ENCODE measurements around the gene ABCC4. TPM values are rescaled to one million over a fixed set of nuclear protein-coding genes. Genes with fewer than 3 reads are reported as not detected.
A peak's percentile ranks its signal among the peaks of the same experiment; 100 is the strongest.

The ABCC4 gene
- polyA plus RNA-seq, 2 donors = 0.55 to 1.4 TPM

DNA sequence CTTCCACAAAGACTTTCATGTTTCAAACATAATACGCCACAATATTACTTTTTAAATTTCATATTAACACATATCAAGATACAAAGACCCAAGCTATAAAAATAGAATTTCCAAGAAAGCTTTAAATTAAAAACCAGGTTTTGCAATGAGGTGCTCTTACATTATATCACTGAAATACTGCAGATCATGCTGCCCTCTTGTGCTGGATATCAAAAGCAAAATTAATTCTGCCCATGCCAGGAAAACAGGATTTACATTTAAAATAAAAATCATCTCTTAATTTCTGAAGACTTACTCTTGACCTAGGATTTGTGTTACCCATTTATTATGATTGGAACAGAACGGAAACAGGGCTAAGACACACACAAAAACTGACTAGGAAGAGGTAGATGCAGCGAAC, 145.0 kb downstream of the ABCC4 start:
- WGBS, 2 donors = 73 to 80% methylated on average over 3 of the region's 3 CpGs
- Histone ChIP-seq H3K27ac (ENCODE audit: low read depth in 2 of 2, low read length in 1 of 2) (no peak overlapping the region), H3K4me1 (ENCODE audit: control insufficient read depth in 2 of 2, insufficient read depth in 2 of 2, low read length in 1 of 2) (no peaks in the 10 kb centered on the region)

DNA sequence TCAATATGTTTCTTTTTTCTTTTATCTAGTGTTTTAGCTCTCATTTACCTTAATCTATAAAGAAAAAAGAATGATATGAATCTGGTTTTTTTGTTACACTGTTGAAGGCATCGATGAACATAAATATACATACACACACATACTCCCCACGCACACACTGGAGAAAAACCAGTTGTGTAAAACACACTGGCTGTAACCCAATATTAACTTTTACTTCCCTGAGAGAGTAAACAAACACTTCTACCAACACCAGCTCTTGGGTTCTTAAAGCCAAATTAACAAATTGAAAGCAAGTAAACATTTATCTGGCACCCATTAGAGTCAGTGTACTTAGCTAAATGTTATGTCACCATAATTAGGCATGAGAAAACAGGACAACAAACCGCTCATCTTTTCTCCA, 145.7 kb downstream of the ABCC4 start:
- Histone ChIP-seq H3K36me3 (ENCODE audit: control insufficient read depth in 2 of 2, insufficient read depth in 2 of 2, low read length in 1 of 2) (peaks cover 0 to 4% of the 10 kb centered on the region in 2 donors), H3K27ac (ENCODE audit: low read depth in 2 of 2, low read length in 1 of 2) (no peak overlapping the region), H3K27me3 (ENCODE audit: control insufficient read depth in 1 of 2, insufficient read depth in 2 of 2, low read length in 2 of 2) (no peaks in the 10 kb centered on the region), H3K9me3 (ENCODE audit: control insufficient read depth in 2 of 2, insufficient read depth in 1 of 2, low read depth in 1 of 2, low read length in 1 of 2) (no peaks in the 10 kb centered on the region), H3K4me1 (ENCODE audit: control insufficient read depth in 2 of 2, insufficient read depth in 2 of 2, low read length in 1 of 2) (no peaks in the 10 kb centered on the region), H3K4me3 (ENCODE audit: low read depth in 1 of 2, low read length in 2 of 2) (no peak overlapping the region)
- 38 to 75% methylated on average over 3 of the region's 3 CpGs for WGBS, 2 donors

More for the DNA sequence above, 145.0 kb downstream of the ABCC4 start:
- no peaks in the 10 kb centered on the region for H3K27me3 ChIP-seq (ENCODE audit: control insufficient read depth in 1 of 2, insufficient read depth in 2 of 2, low read length in 2 of 2)
- no peak overlapping the region for H3K4me3 ChIP-seq (ENCODE audit: low read depth in 1 of 2, low read length in 2 of 2)
- H3K9me3 ChIP-seq (ENCODE audit: control insufficient read depth in 2 of 2, insufficient read depth in 1 of 2, low read depth in 1 of 2, low read length in 1 of 2) = no peaks in the 10 kb centered on the region
- peaks cover 0 to 4% of the 10 kb centered on the region in 2 donors for H3K36me3 ChIP-seq (ENCODE audit: control insufficient read depth in 2 of 2, insufficient read depth in 2 of 2, low read length in 1 of 2)

DNA sequence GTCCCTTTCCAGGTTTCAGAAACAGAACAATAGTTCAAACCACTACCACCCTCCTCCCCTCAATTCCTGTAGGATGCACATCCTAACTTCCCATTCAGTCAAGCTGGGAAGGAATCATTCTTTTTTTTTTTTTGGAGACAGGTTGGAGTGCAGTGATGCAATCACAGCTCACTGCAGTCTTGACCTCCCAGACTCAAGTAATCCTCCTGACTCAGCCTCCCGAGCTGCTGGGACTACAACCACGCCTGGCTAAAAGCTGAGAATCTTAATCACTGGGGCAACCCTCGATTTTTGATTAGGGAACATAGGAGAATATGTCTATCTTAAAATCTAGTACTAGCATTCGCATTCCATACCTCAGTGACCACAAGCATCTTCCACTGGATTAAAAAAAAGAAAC, 146.2 kb downstream of the ABCC4 start:
- no peaks in the 10 kb centered on the region for H3K9me3 ChIP-seq (ENCODE audit: control insufficient read depth in 2 of 2, insufficient read depth in 1 of 2, low read depth in 1 of 2, low read length in 1 of 2)
- no peak overlapping the region for H3K4me3 ChIP-seq (ENCODE audit: low read depth in 1 of 2, low read length in 2 of 2)
- no peaks in the 10 kb centered on the region for H3K4me1 ChIP-seq (ENCODE audit: control insufficient read depth in 2 of 2, insufficient read depth in 2 of 2, low read length in 1 of 2)
- WGBS, 2 donors = 61 to 79% methylated on average over 4 of the region's 4 CpGs
- peaks cover 0 to 1% of the 10 kb centered on the region in 2 donors for H3K36me3 ChIP-seq (ENCODE audit: control insufficient read depth in 2 of 2, insufficient read depth in 2 of 2, low read length in 1 of 2)
- H3K27ac ChIP-seq (ENCODE audit: low read depth in 2 of 2, low read length in 1 of 2) = peak overlapping the region; percentile 29 to 60
- no peaks in the 10 kb centered on the region for H3K27me3 ChIP-seq (ENCODE audit: control insufficient read depth in 1 of 2, insufficient read depth in 2 of 2, low read length in 2 of 2)

DNA sequence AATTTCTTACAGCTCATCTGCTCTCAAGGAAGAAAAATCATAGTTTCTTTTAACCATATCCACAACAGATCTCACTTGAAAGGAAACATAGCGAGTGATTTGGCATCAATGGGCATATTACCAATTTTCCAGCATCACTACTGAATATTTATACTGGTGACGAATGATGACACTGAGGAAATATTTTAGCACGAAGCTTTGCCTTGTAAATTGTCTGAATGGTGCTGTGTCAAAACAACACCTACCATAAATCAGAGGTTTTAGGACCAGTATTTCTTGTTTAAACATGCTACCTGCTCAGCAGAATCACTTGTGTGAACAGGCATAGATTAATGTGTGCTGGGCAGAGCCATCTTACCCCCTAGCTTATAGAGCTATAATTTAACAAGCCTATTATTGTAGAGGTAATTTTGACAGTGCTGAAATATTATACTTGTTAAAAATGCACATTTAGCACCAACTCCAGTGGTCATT, 146.8 kb downstream of the ABCC4 start:
- H3K4me1 ChIP-seq (ENCODE audit: control insufficient read depth in 2 of 2, insufficient read depth in 2 of 2, low read length in 1 of 2) = no peaks in the 10 kb centered on the region
- H3K4me3 ChIP-seq (ENCODE audit: low read depth in 1 of 2, low read length in 2 of 2) = no peak overlapping the region
- no peaks in the 10 kb centered on the region for H3K9me3 ChIP-seq (ENCODE audit: control insufficient read depth in 2 of 2, insufficient read depth in 1 of 2, low read depth in 1 of 2, low read length in 1 of 2)
- peak overlapping the region; percentile 26 to 88 for H3K27ac ChIP-seq (ENCODE audit: low read depth in 2 of 2, low read length in 1 of 2)
- 37 to 44% methylated on average over 3 of the region's 3 CpGs for WGBS, 2 donors
- H3K27me3 ChIP-seq (ENCODE audit: control insufficient read depth in 1 of 2, insufficient read depth in 2 of 2, low read length in 2 of 2) = no peaks in the 10 kb centered on the region
- no peaks in the 10 kb centered on the region for H3K36me3 ChIP-seq (ENCODE audit: control insufficient read depth in 2 of 2, insufficient read depth in 2 of 2, low read length in 1 of 2)

DNA sequence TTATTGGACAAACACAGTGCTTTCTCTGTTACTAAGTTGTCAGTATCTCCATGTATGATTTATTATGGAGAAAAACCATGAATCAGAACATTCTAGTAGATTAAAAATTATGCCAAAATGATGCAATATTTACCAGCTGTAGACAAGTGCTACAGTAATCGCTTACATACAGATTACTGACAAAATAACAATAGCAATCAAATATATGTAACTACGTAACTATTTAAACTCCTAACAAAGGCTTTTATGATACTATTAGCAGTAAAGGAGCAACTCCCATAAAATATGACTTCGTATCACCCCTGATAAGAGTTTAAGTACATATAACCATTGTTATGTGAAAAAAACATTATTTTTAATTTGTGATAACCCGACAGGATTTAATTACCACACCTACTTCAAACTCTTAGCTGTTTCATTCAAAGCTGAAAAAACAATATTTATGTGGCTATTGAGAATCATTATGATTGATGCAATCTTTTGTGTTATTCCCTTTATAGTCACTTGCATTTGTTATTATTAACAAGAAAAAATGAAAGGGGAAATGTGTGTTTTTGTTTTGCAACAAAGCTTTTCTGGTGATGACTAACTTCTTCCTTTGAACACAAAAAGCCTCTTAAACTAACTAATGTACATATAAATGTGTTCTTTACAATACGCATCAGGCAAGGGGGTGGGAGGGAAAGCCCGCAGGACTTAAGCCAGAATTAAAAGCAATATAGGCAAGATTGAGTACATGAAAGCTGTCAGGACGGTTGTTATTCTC, 147.4 kb downstream of the ABCC4 start:
- Histone ChIP-seq H3K27ac (ENCODE audit: low read depth in 2 of 2, low read length in 1 of 2) (peak overlapping the region; percentile 26 to 88), H3K27me3 (ENCODE audit: control insufficient read depth in 1 of 2, insufficient read depth in 2 of 2, low read length in 2 of 2) (no peaks in the 10 kb centered on the region), H3K36me3 (ENCODE audit: control insufficient read depth in 2 of 2, insufficient read depth in 2 of 2, low read length in 1 of 2) (no peaks in the 10 kb centered on the region), H3K4me3 (ENCODE audit: low read depth in 1 of 2, low read length in 2 of 2) (no peak overlapping the region), H3K9me3 (ENCODE audit: control insufficient read depth in 2 of 2, insufficient read depth in 1 of 2, low read depth in 1 of 2, low read length in 1 of 2) (no peaks in the 10 kb centered on the region), H3K4me1 (ENCODE audit: control insufficient read depth in 2 of 2, insufficient read depth in 2 of 2, low read length in 1 of 2) (no peaks in the 10 kb centered on the region)
- 38 to 45% methylated on average over 7 of the region's 7 CpGs for WGBS, 2 donors

DNA sequence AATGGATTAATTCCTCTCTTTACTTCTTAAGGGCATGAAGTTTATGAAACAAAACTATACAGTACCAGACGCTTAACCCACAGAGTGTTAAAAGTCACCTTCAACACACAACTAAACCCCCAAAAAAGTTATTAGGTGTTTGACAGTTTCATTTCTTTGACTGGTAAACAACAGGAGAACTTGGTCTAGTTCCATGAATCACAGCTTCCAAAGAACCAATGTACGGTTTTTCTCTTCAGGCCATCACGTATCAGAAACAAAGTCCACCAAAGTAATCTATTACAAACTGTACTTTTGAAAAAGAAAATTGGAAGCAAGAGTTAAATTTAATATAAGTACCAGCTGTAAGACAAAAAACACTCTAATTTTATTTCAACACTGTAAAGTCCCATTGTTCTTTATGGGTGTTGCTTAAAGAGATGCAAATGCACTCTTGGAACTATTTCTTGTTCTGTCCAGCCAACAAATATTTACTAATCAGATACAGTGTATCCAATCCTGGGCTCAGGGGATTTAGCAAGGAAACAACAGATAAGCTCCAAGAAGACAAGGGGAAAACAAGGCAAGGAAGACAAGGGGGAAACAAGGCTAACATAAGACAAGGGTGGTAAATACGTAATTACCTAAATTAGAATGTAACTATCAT, 149.2 kb downstream of the ABCC4 start:
- H3K4me1 ChIP-seq (ENCODE audit: control insufficient read depth in 2 of 2, insufficient read depth in 2 of 2, low read length in 1 of 2) = no peaks in the 10 kb centered on the region
- WGBS, 2 donors = 96 to 97% methylated on average over 4 of the region's 4 CpGs
- H3K9me3 ChIP-seq (ENCODE audit: control insufficient read depth in 2 of 2, insufficient read depth in 1 of 2, low read depth in 1 of 2, low read length in 1 of 2) = no peaks in the 10 kb centered on the region
- no peak overlapping the region for H3K4me3 ChIP-seq (ENCODE audit: low read depth in 1 of 2, low read length in 2 of 2)
- no peaks in the 10 kb centered on the region for H3K27me3 ChIP-seq (ENCODE audit: control insufficient read depth in 1 of 2, insufficient read depth in 2 of 2, low read length in 2 of 2)
- no peaks in the 10 kb centered on the region for H3K36me3 ChIP-seq (ENCODE audit: control insufficient read depth in 2 of 2, insufficient read depth in 2 of 2, low read length in 1 of 2)
- H3K27ac ChIP-seq (ENCODE audit: low read depth in 2 of 2, low read length in 1 of 2) = no peak overlapping the region

DNA sequence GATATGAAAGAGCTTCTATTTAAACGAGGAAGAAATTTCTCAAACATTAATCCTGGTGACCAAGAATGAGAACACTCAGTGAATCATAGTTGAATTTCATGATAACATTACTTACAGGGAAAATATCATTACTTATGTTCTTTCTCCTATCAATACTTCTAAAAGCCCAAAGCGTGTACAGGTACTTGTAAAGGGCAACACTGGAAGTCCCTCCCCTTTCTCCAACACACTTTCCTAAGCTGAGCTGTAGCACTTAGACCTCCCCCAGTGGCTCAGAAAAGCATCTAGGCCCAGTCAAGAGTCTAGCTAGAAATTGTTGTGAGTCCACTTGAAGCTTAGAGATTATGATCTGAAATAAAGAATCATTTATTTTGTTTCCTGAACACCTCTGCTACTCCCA, 150.7 kb downstream of the ABCC4 start:
- Histone ChIP-seq H3K27me3 (ENCODE audit: control insufficient read depth in 1 of 2, insufficient read depth in 2 of 2, low read length in 2 of 2) (no peaks in the 10 kb centered on the region), H3K36me3 (ENCODE audit: control insufficient read depth in 2 of 2, insufficient read depth in 2 of 2, low read length in 1 of 2) (no peaks in the 10 kb centered on the region), H3K9me3 (ENCODE audit: control insufficient read depth in 2 of 2, insufficient read depth in 1 of 2, low read depth in 1 of 2, low read length in 1 of 2) (no peaks in the 10 kb centered on the region), H3K27ac (ENCODE audit: low read depth in 2 of 2, low read length in 1 of 2) (peak overlapping the region; percentile 66 to 71), H3K4me3 (ENCODE audit: low read depth in 1 of 2, low read length in 2 of 2) (no peak overlapping the region), H3K4me1 (ENCODE audit: control insufficient read depth in 2 of 2, insufficient read depth in 2 of 2, low read length in 1 of 2) (no peaks in the 10 kb centered on the region)
- 54 to 59% methylated on average over 2 of the region's 2 CpGs for WGBS, 2 donors

DNA sequence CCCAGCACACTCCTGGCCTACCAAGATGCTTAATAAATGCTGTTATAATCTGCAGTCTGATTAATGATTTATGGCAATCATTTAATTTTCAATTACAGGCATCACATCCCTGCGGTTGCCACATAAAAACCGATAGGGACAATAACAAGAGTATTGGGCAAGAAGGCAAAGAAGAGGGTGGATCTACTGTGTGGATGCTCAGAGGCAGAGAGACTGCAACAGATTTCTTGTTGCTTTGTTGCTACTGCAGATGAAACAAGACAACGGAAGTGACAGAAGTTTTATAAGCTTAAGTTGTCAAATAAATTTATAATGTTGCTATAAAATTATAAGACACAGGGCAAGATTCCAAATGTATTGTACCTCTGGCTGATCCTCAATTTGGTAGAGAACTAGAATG, 154.8 kb downstream of the ABCC4 start:
- H3K27me3 ChIP-seq (ENCODE audit: control insufficient read depth in 1 of 2, insufficient read depth in 2 of 2, low read length in 2 of 2) = no peaks in the 10 kb centered on the region
- H3K27ac ChIP-seq (ENCODE audit: low read depth in 2 of 2, low read length in 1 of 2) = no peak overlapping the region
- no peaks in the 10 kb centered on the region for H3K9me3 ChIP-seq (ENCODE audit: control insufficient read depth in 2 of 2, insufficient read depth in 1 of 2, low read depth in 1 of 2, low read length in 1 of 2)
- whole genome bisulfite sequencing, 2 donors = 44 to 45% methylated on average over 3 of the region's 3 CpGs
- no peak overlapping the region for H3K4me3 ChIP-seq (ENCODE audit: low read depth in 1 of 2, low read length in 2 of 2)
- H3K36me3 ChIP-seq (ENCODE audit: control insufficient read depth in 2 of 2, insufficient read depth in 2 of 2, low read length in 1 of 2) = no peaks in the 10 kb centered on the region
- H3K4me1 ChIP-seq (ENCODE audit: control insufficient read depth in 2 of 2, insufficient read depth in 2 of 2, low read length in 1 of 2) = no peaks in the 10 kb centered on the region

DNA sequence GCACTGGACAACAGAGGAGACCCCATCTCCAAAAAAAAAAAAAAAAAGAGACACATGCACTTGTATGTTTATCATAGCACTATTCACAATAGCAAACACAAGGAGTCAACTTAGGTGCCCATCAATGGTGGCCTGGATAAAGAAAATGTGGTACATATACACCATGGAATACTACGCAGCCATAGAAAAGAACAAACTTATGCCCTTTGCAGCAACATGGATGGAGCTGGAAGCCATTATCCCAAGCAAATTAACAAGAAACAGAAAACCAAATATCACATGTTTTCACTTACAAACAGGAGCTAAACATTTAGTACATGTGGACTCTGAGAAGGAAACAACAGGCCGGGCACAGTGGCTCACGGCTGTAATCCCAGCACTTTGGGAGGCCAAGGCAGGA, 155.7 kb downstream of the ABCC4 start:
- Histone ChIP-seq H3K27me3 (ENCODE audit: control insufficient read depth in 1 of 2, insufficient read depth in 2 of 2, low read length in 2 of 2) (no peaks in the 10 kb centered on the region), H3K4me1 (ENCODE audit: control insufficient read depth in 2 of 2, insufficient read depth in 2 of 2, low read length in 1 of 2) (no peaks in the 10 kb centered on the region), H3K27ac (ENCODE audit: low read depth in 2 of 2, low read length in 1 of 2) (no peak overlapping the region), H3K36me3 (ENCODE audit: control insufficient read depth in 2 of 2, insufficient read depth in 2 of 2, low read length in 1 of 2) (no peaks in the 10 kb centered on the region), H3K9me3 (ENCODE audit: control insufficient read depth in 2 of 2, insufficient read depth in 1 of 2, low read depth in 1 of 2, low read length in 1 of 2) (no peaks in the 10 kb centered on the region), H3K4me3 (ENCODE audit: low read depth in 1 of 2, low read length in 2 of 2) (no peak overlapping the region)
- WGBS, 2 donors = 65 to 94% methylated on average over 3 of the region's 3 CpGs

DNA sequence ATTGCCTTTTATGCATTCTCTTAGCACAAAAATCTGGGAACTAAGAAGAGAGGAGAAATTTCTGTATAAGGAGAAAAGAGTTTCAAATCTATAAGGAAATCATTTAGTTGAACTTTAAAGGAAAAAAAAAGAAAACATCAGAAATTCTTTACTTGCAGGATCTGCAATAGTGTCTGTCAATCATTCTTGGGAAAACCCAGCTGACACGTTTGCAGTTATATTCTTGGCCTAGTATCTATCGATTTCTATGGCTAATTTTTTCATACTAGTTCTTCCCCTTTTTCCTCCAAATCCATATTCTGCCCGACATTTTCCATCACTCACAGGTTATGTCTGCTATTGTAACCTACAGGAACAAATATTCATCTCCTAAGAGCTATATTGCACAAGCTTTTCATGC, 160.7 kb downstream of the ABCC4 start:
- Histone ChIP-seq H3K36me3 (ENCODE audit: control insufficient read depth in 2 of 2, insufficient read depth in 2 of 2, low read length in 1 of 2) (no peaks in the 10 kb centered on the region), H3K27me3 (ENCODE audit: control insufficient read depth in 1 of 2, insufficient read depth in 2 of 2, low read length in 2 of 2) (no peaks in the 10 kb centered on the region), H3K4me3 (ENCODE audit: low read depth in 1 of 2, low read length in 2 of 2) (no peak overlapping the region), H3K27ac (ENCODE audit: low read depth in 2 of 2, low read length in 1 of 2) (no peak overlapping the region), H3K4me1 (ENCODE audit: control insufficient read depth in 2 of 2, insufficient read depth in 2 of 2, low read length in 1 of 2) (peaks cover 0 to 3% of the 10 kb centered on the region in 2 donors), H3K9me3 (ENCODE audit: control insufficient read depth in 2 of 2, insufficient read depth in 1 of 2, low read depth in 1 of 2, low read length in 1 of 2) (no peaks in the 10 kb centered on the region)
- 81 to 90% methylated on average over 3 of the region's 3 CpGs for WGBS, 2 donors

All from esophagus (tissue), 2 donors.